ENCODE results near the gene SLC12A3.

DNA sequence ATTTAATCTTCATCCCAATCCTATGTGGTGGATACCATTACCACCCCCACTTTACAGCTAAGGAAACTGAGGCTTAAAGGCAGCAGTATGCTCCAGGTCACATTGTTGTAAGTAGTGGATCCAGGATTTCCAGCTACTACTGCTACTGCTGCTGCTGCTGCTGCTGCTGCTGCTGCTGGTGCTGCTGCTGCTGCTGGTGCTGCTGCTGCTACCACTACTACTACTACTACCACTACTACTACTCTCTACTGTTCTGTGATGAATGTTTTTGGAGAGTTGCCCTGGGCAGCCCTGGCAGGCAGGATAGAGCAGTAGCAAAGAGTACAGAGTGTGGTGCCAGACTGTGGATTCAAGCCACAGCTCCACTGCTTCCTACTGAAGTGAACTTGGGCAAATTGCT, 49.3 kb upstream of the SLC12A3 start:
- TF ChIP-seq, protein P1, sequence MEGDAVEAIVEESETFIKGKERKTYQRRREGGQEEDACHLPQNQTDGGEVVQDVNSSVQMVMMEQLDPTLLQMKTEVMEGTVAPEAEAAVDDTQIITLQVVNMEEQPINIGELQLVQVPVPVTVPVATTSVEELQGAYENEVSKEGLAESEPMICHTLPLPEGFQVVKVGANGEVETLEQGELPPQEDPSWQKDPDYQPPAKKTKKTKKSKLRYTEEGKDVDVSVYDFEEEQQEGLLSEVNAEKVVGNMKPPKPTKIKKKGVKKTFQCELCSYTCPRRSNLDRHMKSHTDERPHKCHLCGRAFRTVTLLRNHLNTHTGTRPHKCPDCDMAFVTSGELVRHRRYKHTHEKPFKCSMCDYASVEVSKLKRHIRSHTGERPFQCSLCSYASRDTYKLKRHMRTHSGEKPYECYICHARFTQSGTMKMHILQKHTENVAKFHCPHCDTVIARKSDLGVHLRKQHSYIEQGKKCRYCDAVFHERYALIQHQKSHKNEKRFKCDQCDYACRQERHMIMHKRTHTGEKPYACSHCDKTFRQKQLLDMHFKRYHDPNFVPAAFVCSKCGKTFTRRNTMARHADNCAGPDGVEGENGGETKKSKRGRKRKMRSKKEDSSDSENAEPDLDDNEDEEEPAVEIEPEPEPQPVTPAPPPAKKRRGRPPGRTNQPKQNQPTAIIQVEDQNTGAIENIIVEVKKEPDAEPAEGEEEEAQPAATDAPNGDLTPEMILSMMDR (IDR thresholded peaks at IDR 0.05; ENCODE audit: borderline replicate concordance, extremely low read depth, low read length, poor library complexity, severe bottlenecking) = no peak
- TF ChIP-seq EZH2 (IDR thresholded peaks at IDR 0.05; ENCODE audit: borderline replicate concordance, low read depth, low read length, severe bottlenecking) = no peak
